Stimulated activated CD8-positive, alpha-beta memory T cell treated with anti-CD3 and anti-CD28 coated beads, Interleukin-4, amount 100 ng/mL, for 4 hours (primary cell): ENCODE results near the gene SLC49A4.

ENCODE experiments used
- DNase-seq, 2 donors: peaks; one replicate each; pipeline ENCODE4 v3.0.0-alpha.2; 2020; ENCODE audit warnings: low read depth in 2 of 2, low spot score in 1 of 2

Gene SLC49A4

GRCh38 chr3:122898298-122898697 lies 103.4 kb downstream of the SLC49A4 start:
- DNase-seq = no peak

- no peak for DNase-seq
Observed at GRCh38 chr3:122902326-122902725, 107.5 kb downstream of the SLC49A4 start.

- no peak for DNase-seq
Observed at GRCh38 chr3:122903171-122903570, 108.3 kb downstream of the SLC49A4 start.

GRCh38 chr3:122907471-122907870 lies 112.6 kb downstream of the SLC49A4 start:
- DNase-seq = no peak

- DNase-seq = no peak
Observed at GRCh38 chr3:122908251-122908650, 113.4 kb downstream of the SLC49A4 start.

- no peak for DNase-seq
Observed at GRCh38 chr3:122911901-122912300, 117.0 kb downstream of the SLC49A4 start.

GRCh38 chr3:122912772-122913538 lies 118.1 kb downstream of the SLC49A4 start:
- no peak for DNase-seq

- no peak for DNase-seq
Observed at GRCh38 chr3:122913539-122914100, 118.8 kb downstream of the SLC49A4 start.

GRCh38 chr3:122915300-122916055 lies 120.6 kb downstream of the SLC49A4 start:
- no peak for DNase-seq

GRCh38 chr3:122916084-122916483 lies 121.2 kb downstream of the SLC49A4 start:
- DNase-seq = no peak

- DNase-seq = no peak
Observed at GRCh38 chr3:122916580-122916979, 121.7 kb downstream of the SLC49A4 start.

- DNase-seq = no peak
Observed at GRCh38 chr3:122917412-122917811, 122.5 kb downstream of the SLC49A4 start.

GRCh38 chr3:122918576-122919290 lies 123.9 kb downstream of the SLC49A4 start:
- no peak for DNase-seq

- no peak for DNase-seq
Observed at GRCh38 chr3:122919291-122919610, 124.4 kb downstream of the SLC49A4 start.

- DNase-seq = no peak
Observed at GRCh38 chr3:122920986-122921385, 126.1 kb downstream of the SLC49A4 start.

GRCh38 chr3:122921791-122922651 lies 127.2 kb downstream of the SLC49A4 start:
- DNase-seq = no peak

GRCh38 chr3:122923611-122924010 lies 128.7 kb downstream of the SLC49A4 start:
- DNase-seq = no peak

GRCh38 chr3:122924056-122924455 lies 129.2 kb downstream of the SLC49A4 start:
- DNase-seq = no peak

- DNase-seq = no peak
Observed at GRCh38 chr3:122925756-122926155, 130.9 kb downstream of the SLC49A4 start.

GRCh38 chr3:122926322-122926721 lies 131.5 kb downstream of the SLC49A4 start:
- DNase-seq = no peak

- no peak for DNase-seq
Observed at GRCh38 chr3:122926811-122927210, 131.9 kb downstream of the SLC49A4 start.
